IgD-negative memory B cell (primary cell): ENCODE measurements around the gene MUC22. TPM values are rescaled to one million over a fixed set of nuclear protein-coding genes. Genes with fewer than 3 reads are reported as not detected.
A peak's percentile ranks its signal among the peaks of the same experiment; 100 is the strongest.
"Not testable (repeated sequence)": the region's sequence is repeated elsewhere in the genome, so short reads cannot be mapped to it uniquely, and the experiment has no call there.

ENCODE experiments used
- H3K27ac Mint-ChIP-seq, 3 donors: one replicate each; pipeline ENCODE4 v1.8.0; 2020 to 2022; ENCODE audit warnings: mild to moderate bottlenecking in 3 of 3, mixed read lengths in 3 of 3, moderate library complexity in 1 of 3
- H3K27me3 Mint-ChIP-seq: one replicate; pipeline ENCODE4 v1.8.0; 2021; ENCODE audit warnings: mixed read lengths
- H3K36me3 Mint-ChIP-seq: one replicate; pipeline ENCODE4 v1.8.0; 2020; ENCODE audit warnings: mild to moderate bottlenecking, mixed read lengths
- H3K4me1 Mint-ChIP-seq, 3 donors: one replicate each; pipeline ENCODE4 v1.8.0; 2020 to 2022; ENCODE audit warnings: mixed read lengths in 3 of 3, mild to moderate bottlenecking in 1 of 3
- H3K4me3 Mint-ChIP-seq, 4 donors: one replicate each; pipeline ENCODE4 v1.8.0; 2020 to 2022; ENCODE audit warnings: mild to moderate bottlenecking in 4 of 4, mixed read lengths in 4 of 4, moderate library complexity in 3 of 4
- H3K9me3 Mint-ChIP-seq, 3 donors: one replicate each; pipeline ENCODE4 v1.8.0; 2020 to 2021; ENCODE audit warnings: mixed read lengths in 3 of 3, mild to moderate bottlenecking in 1 of 3
- polyA plus RNA-seq: library from polyadenylated mRNA; unstranded; fragments of 300-500 nt; fragmentation: Illumina TruSeq; gene quantifications from one replicate; pipeline ENCODE4 v1.2.3, GENCODE V29; 2021

The MUC22 gene
- polyA plus RNA-seq, 1 donor from 2014 or later, result not detected

DNA sequence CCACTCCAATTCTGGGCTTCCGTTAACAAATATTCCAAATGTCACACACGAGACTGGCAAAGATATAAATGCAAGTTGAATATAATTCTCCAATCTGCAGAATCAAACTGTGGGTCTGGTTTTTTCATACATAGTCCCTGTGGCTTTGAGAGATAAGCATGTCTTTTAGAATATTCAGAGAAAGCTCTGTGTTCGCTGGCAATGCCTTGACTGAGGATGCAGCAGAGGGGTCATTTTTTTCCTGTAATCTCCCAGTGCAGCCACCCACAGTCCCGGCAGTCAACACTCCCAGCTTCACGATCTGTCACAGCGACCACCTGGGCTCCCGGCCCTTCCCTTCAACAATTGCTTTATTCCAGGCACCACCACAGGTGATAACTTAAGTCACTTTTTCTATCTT is 30.5 kb downstream of the MUC22 start:
- Mint-ChIP-seq H3K9me3 (no peaks in the 10 kb centered on the region), H3K27ac (peak overlapping the region in 1 of 3 donors; percentile 7), H3K4me3 (no peak overlapping the region), H3K4me1 (peaks cover 8 to 9% (median 9%) of the 10 kb centered on the region in 3 donors), H3K27me3 (peaks cover 16% of the 10 kb centered on the region), H3K36me3 (no peaks in the 10 kb centered on the region)

DNA sequence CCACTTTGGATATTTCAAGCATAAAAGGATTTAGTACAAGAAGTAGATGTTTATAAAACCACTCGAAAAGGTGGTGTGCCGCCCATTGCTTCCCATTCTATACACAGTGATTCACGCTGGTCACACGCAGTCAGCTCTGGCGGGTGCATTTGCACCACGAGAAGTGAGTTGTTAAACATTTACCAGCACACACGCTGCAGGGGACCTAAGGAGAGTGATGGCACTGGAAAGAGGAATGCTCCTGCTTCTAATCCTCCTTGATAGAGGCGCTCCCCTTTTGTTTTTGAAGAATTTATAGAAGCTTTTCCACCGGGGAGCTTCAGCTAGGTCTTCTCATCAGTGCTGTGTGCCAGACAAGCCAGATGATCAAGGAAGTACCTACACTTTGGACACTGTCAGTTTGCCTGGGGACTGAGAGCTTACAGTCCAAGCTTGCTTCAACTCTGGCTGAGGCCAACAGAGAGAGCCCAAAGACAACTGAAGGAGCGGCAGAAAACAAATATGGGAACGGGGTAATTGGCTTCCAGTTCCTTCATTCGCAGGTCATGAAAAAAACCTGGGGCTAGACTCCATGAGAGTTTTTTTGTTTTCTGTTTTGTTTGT is 31.2 kb downstream of the MUC22 start:
- peaks cover 8 to 9% (median 9%) of the 10 kb centered on the region in 3 donors for H3K4me1 Mint-ChIP-seq
- H3K4me3 Mint-ChIP-seq, result no peak overlapping the region
- H3K9me3 Mint-ChIP-seq, result no peaks in the 10 kb centered on the region
- H3K27ac Mint-ChIP-seq, result no peak overlapping the region
- H3K36me3 Mint-ChIP-seq, result no peaks in the 10 kb centered on the region
- peaks cover 14% of the 10 kb centered on the region for H3K27me3 Mint-ChIP-seq

GRCh38 chr6:31042806-31043205 is 32.5 kb downstream of the MUC22 start:
- peak overlapping the region in 1 of 3 donors; percentile 59 for H3K27ac Mint-ChIP-seq
- peak overlapping the region; percentile 42 to 93 (median 86) for H3K4me3 Mint-ChIP-seq
- no peaks in the 10 kb centered on the region for H3K36me3 Mint-ChIP-seq
- H3K27me3 Mint-ChIP-seq, result peaks cover 19% of the 10 kb centered on the region
- H3K4me1 Mint-ChIP-seq, result peaks cover 8 to 9% (median 9%) of the 10 kb centered on the region in 3 donors
- H3K9me3 Mint-ChIP-seq, result no peaks in the 10 kb centered on the region

DNA sequence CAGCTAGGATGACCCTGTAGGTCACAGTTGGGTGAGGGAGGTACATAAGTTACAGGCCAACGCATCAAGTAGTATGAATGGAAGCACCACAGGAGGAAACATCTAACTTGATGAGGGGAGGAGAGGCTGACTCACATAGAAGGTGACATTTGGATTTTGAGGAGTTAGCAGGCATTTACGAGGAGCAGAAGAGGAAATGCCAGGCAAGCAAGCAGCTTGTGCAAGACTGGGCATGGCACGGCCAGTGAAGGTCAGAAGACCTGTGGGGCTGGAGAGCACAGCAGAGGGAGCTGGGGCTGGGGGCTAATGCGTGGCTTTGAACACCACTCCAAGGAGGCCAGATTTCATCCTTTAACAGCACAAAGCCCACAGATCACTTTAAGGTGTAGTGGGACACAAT is 37.8 kb downstream of the MUC22 start:
- H3K36me3 Mint-ChIP-seq, result no peaks in the 10 kb centered on the region
- H3K4me3 Mint-ChIP-seq, result no peak overlapping the region
- H3K9me3 Mint-ChIP-seq, result peaks cover 0 to 2% (median 0%) of the 10 kb centered on the region in 3 donors
- H3K4me1 Mint-ChIP-seq, result peaks cover 4 to 8% (median 4%) of the 10 kb centered on the region in 3 donors
- no peak overlapping the region for H3K27ac Mint-ChIP-seq
- peaks cover 11% of the 10 kb centered on the region for H3K27me3 Mint-ChIP-seq

- H3K27me3 Mint-ChIP-seq, result peaks cover 20% of the 10 kb centered on the region
- peak overlapping the region in 1 of 3 donors; percentile 4 for H3K27ac Mint-ChIP-seq
- no peak overlapping the region for H3K4me3 Mint-ChIP-seq
- H3K4me1 Mint-ChIP-seq, result peaks cover 1 to 7% (median 5%) of the 10 kb centered on the region in 3 donors
- H3K36me3 Mint-ChIP-seq, result no peaks in the 10 kb centered on the region
- H3K9me3 Mint-ChIP-seq, result peaks cover 0 to 5% (median 0%) of the 10 kb centered on the region in 3 donors
Measured at GRCh38 chr6:31049518-31049917, 39.2 kb downstream of the MUC22 start.

- H3K4me3 Mint-ChIP-seq, result peak overlapping the region; percentile 15 to 75 (median 66)
- not testable (repeated sequence) for H3K9me3 Mint-ChIP-seq, H3K36me3 Mint-ChIP-seq, H3K4me1 Mint-ChIP-seq
- peak overlapping the region; percentile 6 to 65 (median 7) for H3K27ac Mint-ChIP-seq
- peaks cover 26% of the 10 kb centered on the region for H3K27me3 Mint-ChIP-seq
Measured at GRCh38 chr6:31053187-31053586, 42.9 kb downstream of the MUC22 start.

DNA sequence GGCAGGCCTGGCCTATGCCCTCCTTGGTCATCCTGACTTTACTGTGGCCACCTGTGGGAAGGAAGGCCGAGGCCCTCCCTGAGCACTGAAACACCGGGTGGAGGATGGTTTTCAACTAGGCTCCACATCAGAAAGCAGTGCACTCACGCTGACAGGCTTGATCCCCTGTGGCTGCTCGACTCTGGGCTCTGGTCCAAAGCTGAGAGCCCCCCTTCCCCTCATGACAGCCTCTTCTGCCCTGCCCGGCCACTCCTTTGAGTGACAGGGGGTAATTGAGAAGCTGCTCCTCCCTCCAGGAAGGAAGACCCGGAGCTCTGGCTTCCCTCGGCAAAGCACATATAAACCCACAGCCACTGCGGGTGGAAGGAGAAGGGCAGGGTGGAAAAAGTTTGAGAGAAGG is 43.6 kb downstream of the MUC22 start:
- Mint-ChIP-seq H3K9me3 (peaks cover 0 to 7% (median 0%) of the 10 kb centered on the region in 3 donors), H3K27me3 (peaks cover 23% of the 10 kb centered on the region), H3K27ac (peak overlapping the region in 1 of 3 donors; percentile 65), H3K4me3 (peak overlapping the region in 1 of 4 donors; percentile 72), H3K36me3 (peaks cover 2% of the 10 kb centered on the region), H3K4me1 (peaks cover 0 to 7% (median 5%) of the 10 kb centered on the region in 3 donors)

DNA sequence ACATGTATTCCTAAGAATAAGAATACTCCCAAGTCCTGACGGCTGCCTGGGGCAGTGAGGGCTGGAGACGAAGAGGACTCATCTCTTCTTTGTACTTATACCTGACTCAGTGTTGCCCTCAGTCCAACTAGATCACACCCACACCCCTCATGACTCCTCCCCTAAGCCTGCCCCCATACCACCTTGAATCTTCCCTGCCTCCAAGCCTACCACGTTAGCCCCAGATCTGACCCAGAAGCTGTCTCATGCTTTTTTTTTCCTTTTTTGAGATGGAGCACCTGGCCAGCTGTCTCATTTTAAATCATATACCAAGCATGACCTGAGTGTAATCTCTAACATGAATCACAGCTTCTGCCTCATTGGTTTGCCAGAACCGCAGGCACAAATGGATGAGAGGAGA is 45.2 kb downstream of the MUC22 start:
- Mint-ChIP-seq H3K9me3 (peaks cover 0 to 7% (median 0%) of the 10 kb centered on the region in 3 donors), H3K27ac (no peak overlapping the region), H3K27me3 (peaks cover 23% of the 10 kb centered on the region), H3K4me3 (no peak overlapping the region), H3K4me1 (peaks cover 0 to 7% (median 5%) of the 10 kb centered on the region in 3 donors), H3K36me3 (peaks cover 2% of the 10 kb centered on the region)

GRCh38 chr6:31057426-31058003 is 47.2 kb downstream of the MUC22 start:
- Mint-ChIP-seq H3K4me3 (no peak overlapping the region), H3K4me1 (peaks cover 0 to 7% (median 5%) of the 10 kb centered on the region in 3 donors), H3K27me3 (peaks cover 28% of the 10 kb centered on the region), H3K36me3 (peaks cover 2% of the 10 kb centered on the region), H3K27ac (no peak overlapping the region), H3K9me3 (peaks cover 0 to 7% (median 0%) of the 10 kb centered on the region in 3 donors)

GRCh38 chr6:31058128-31058894 is 48.0 kb downstream of the MUC22 start:
- H3K4me3 Mint-ChIP-seq, result no peak overlapping the region
- H3K27me3 Mint-ChIP-seq, result peaks cover 27% of the 10 kb centered on the region
- no peak overlapping the region for H3K27ac Mint-ChIP-seq
- peaks cover 0 to 3% (median 2%) of the 10 kb centered on the region in 3 donors for H3K4me1 Mint-ChIP-seq
- peaks cover 2% of the 10 kb centered on the region for H3K36me3 Mint-ChIP-seq
- H3K9me3 Mint-ChIP-seq, result peaks cover 0 to 2% (median 0%) of the 10 kb centered on the region in 3 donors

- H3K27me3 Mint-ChIP-seq, result peaks cover 17% of the 10 kb centered on the region
- peaks cover 2% of the 10 kb centered on the region for H3K36me3 Mint-ChIP-seq
- H3K27ac Mint-ChIP-seq, result no peak overlapping the region
- peaks cover 0 to 2% (median 0%) of the 10 kb centered on the region in 3 donors for H3K9me3 Mint-ChIP-seq
- no peaks in the 10 kb centered on the region for H3K4me1 Mint-ChIP-seq
- H3K4me3 Mint-ChIP-seq, result no peak overlapping the region
Measured at GRCh38 chr6:31060145-31060544, 49.9 kb downstream of the MUC22 start.

GRCh38 chr6:31063906-31064435 is 53.7 kb downstream of the MUC22 start:
- peaks cover 0 to 3% (median under 1%) of the 10 kb centered on the region in 3 donors for H3K4me1 Mint-ChIP-seq
- no peak overlapping the region for H3K27ac Mint-ChIP-seq
- no peaks in the 10 kb centered on the region for H3K36me3 Mint-ChIP-seq
- H3K27me3 Mint-ChIP-seq, result peaks cover 7% of the 10 kb centered on the region
- H3K9me3 Mint-ChIP-seq, result no peaks in the 10 kb centered on the region
- H3K4me3 Mint-ChIP-seq, result no peak overlapping the region

- no peak overlapping the region for H3K4me3 Mint-ChIP-seq
- H3K4me1 Mint-ChIP-seq, result peaks cover 0 to 4% (median 2%) of the 10 kb centered on the region in 3 donors
- H3K9me3 Mint-ChIP-seq, result no peaks in the 10 kb centered on the region
- peaks cover 7% of the 10 kb centered on the region for H3K27me3 Mint-ChIP-seq
- H3K27ac Mint-ChIP-seq, result no peak overlapping the region
- no peaks in the 10 kb centered on the region for H3K36me3 Mint-ChIP-seq
Measured at GRCh38 chr6:31065556-31065955, 55.3 kb downstream of the MUC22 start.

GRCh38 chr6:31067028-31067427 is 56.8 kb downstream of the MUC22 start:
- H3K27me3 Mint-ChIP-seq, H3K4me3 Mint-ChIP-seq, H3K9me3 Mint-ChIP-seq, H3K4me1 Mint-ChIP-seq, H3K27ac Mint-ChIP-seq, H3K36me3 Mint-ChIP-seq: not testable (repeated sequence)
